Vagina (tissue), 2 donors: ENCODE results near the gene FBRSL1.

Experiments
- POLR2A ChIP-seq, 2 donors: fragments of 450-650 bp; IDR thresholded peaks; one replicate each; pipeline ENCODE4 v1.6.1; 2017; ENCODE audit warnings: antibody characterized with exemption in 2 of 2, mild to moderate bottlenecking in 2 of 2, moderate library complexity in 2 of 2
- TF ChIP-seq, protein P1 (sequence below), 3 experiments: fragments of 450-650 bp in 2 of 3; fragments of 200-600 bp in 1 of 3; sonication (generic) in 1 of 3; IDR thresholded peaks; one replicate each; pipeline ENCODE4 v1.5.1; 2017 to 2019; ENCODE audit warnings: antibody characterized with exemption in 3 of 3, mild to moderate bottlenecking in 2 of 3, moderate library complexity in 2 of 3

- TF ChIP-seq, protein P1, sequence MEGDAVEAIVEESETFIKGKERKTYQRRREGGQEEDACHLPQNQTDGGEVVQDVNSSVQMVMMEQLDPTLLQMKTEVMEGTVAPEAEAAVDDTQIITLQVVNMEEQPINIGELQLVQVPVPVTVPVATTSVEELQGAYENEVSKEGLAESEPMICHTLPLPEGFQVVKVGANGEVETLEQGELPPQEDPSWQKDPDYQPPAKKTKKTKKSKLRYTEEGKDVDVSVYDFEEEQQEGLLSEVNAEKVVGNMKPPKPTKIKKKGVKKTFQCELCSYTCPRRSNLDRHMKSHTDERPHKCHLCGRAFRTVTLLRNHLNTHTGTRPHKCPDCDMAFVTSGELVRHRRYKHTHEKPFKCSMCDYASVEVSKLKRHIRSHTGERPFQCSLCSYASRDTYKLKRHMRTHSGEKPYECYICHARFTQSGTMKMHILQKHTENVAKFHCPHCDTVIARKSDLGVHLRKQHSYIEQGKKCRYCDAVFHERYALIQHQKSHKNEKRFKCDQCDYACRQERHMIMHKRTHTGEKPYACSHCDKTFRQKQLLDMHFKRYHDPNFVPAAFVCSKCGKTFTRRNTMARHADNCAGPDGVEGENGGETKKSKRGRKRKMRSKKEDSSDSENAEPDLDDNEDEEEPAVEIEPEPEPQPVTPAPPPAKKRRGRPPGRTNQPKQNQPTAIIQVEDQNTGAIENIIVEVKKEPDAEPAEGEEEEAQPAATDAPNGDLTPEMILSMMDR (IDR thresholded peaks at IDR 0.05): no peak
- no peak for TF ChIP-seq POLR2A (IDR thresholded peaks at IDR 0.05)
These were observed 13.9 kb upstream of the FBRSL1 start for GRCh38 chr12:132476038-132476414.
